ENCODE data around the gene FRS2.
"Not testable (repeated sequence)": the region's sequence is repeated elsewhere in the genome, so short reads cannot be mapped to it uniquely, and the experiment has no call there.

Gene FRS2

DNA sequence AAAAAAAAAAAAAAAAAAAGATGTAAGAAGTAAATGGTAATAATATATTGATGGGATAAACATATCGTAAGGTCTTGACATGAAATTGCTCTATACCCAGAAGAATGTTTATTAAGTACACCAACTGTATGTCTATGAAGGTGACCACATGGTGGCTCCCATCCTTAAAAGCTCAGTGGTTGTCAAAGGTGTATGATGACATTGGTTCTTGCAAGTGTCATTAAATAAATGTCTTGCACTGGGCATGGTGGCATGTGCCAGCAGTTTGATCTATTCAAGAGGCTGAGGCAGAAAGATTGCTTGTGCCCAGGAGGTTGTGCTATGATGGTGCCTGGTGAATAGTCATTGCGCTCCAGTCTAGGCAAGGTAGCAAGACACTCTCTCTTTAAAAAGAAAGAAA is 125.5 kb downstream of the FRS2 start:
- DNase-seq, result no peak

DNA sequence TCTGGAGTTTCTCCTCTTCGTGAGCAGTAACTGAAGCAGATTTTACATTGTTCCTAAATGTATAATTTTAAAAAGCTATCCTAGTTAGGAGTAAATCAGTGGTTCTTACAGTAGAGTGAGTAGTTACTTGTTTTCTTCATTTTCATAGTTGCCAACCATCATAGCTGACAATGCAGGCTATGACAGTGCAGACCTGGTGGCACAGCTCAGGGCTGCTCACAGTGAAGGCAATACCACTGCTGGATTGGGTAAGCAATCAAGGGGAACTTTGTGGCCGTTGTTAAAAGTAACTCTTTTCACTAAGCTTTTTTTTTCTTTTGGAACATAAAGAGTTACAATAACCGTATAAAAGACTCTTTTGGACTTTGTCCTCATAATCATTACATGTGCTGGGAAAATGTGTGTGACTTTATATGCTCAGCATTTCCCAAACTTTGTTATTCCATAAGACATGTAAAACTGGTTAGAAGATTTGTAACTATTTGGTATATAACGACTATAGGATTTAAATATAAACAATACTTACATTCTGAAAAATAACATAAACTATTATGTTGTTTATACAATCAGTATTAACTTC is 128.1 kb downstream of the FRS2 start:
- DNase-seq, result no peak

DNA sequence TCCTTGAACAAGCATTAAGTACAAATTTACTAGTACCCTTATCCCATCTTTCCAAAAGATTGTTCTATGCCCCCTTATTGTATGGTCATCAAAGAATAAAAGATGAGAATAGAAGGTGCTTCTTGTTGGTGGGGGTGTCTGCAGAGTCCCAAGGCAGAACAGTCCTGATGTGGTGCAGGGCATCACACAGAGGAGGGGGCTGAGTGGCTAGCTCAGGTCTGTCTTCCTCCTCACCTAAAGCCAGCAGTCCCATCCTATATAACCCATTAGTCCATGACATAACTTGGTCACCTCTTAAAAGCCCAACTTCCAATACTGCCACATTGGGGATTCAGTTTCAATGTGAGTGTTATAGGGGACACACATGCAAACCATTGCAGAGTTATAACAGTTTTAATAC is 130.6 kb downstream of the FRS2 start:
- no peak for DNase-seq

DNA sequence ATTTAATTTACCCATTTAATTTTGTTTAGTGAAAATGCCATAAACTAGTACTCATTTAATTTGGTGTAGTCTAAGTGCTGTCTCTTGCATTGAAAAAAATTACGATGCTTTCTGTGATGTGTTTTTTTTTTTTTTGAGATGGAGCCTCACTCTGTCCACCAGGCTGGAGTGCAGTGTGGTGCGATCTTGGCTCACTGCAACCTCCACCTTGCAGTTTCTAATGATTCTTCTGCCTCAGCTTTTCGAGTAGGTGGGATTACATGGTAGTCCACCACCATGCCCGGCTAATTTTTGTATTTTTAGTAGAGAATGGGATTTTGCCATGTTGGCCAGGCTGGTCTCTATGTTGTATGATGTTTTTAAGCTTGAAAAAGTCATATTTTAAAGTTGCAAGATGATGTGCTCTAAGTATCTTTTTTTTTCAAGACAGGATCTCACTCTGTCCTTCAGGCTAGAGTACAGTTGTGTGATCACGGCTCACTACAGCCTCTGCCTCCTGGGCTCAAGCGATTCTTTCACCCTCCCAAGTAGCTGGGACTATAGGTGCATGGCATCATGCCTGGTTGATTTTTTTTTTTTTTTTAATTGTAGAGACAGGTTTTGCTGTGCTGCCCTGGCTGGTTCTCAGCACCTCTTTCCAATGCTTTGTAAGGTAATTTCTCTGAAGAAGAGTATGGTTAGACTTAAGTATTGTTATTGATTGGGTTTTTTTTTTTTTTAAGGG is 131.9 kb downstream of the FRS2 start:
- DNase-seq, result no peak

DNA sequence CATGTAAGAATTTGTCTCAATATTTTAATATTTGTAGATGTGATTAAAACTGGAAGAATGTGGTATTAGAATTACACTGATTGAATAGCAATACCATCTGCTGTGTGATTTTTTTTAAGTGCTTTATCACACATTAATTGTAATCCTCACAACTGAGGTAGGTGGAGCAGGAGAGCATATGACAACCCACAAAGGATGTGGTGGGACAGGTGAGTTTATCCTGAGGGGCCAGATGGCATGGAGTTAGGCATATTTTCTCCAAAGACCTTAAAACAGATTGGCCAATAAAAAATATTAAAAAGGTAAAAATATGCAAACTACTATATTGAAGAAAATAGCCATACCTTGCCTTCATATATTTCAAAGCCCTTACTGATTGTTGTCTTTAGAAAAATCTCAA is 132.8 kb downstream of the FRS2 start:
- no peak for DNase-seq

DNA sequence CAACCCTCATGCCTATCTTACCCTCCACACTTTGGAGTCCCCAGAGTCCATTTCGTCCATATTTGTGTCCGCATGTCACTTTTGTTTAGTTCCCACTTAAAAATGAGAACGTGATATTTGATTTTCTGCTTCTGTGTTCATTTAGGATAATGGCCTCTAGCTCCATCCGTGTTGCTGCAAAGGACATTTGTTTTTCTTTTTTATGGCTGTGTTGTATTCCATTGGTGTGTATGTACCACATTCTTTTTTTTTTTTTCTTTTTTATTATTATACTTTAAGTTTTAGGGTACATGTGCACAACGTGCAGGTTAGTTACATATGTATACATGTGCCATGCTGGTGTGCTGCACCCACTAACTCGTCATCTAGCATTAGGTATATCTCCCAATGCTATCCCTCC is 133.4 kb downstream of the FRS2 start:
- not testable (repeated sequence) for DNase-seq

DNA sequence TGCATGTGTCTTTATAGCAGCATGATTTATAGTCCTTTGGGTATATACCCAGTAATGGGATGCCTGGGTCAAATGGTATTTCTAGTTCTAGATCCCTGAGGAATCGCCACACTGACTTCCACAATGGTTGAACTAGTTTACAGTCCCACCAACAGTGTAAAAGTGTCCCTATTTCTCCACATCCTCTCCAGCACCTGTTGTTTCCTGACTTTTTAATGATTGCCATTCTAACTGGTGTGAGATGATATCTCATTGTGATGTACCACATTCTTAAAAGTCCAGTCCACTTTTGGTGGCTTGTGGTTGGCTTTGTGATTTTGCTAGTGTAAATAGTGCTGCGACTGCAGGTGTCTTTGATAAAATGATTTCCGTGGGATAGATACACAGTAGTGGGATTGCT is 134.1 kb downstream of the FRS2 start:
- not testable (repeated sequence) for DNase-seq

DNA sequence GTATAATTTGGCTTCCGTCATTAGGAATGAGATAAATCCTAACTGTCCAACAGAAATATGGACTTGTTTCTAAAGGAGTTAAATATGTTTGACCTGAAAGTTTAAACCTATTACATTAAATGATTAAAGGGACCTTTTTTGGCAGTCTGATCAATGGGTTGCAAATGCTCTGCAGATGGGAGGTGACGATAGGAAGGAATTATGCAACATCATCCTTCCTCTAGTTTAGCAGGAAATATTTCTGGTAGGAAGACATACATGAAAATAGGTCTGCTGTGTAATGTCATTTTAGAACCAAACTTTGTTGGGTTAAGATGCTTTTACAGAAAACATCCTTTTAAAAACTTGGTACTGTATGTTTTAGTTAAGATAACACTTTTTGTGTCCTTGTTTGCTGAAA is 137.9 kb downstream of the FRS2 start:
- no peak for DNase-seq

DNA sequence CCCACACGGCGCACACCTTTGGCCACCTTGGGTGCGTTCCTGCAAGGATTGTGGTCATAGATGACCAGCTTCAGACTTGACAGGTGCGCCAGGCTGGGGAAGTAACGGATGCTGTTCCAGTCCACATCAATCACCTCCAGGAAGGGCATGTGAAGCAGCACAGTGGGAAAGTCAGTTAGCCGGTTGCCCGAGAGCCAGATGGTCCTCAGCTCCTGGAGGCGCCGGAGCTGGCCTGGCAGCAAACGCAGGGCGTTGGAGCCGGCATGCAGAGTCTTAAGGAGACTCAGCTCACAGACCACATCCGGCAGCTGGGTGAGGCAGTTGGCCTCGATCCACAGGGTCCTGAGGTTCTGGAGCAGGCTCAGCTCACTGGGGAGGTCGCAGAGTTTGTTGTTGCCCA is 139.9 kb downstream of the FRS2 start:
- no peak for DNase-seq

DNA sequence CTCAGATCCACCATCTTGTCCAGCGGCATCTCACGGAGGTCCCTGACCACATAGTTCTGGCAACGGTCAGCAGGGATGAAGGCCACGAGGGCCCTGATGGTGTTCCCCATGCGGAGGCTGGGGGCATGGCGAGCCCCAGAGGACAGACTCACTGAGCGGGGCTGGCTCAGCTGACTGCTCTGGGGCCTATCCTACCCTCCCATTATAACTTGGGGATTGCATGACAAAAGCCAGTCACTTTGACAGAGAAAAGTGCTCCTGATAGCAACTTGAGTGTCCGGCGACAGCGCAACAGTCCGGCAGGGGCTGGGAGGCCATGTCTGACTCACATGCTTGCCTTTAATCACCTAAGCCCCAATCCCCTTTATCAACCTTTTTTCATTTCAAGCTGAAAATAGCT is 140.5 kb downstream of the FRS2 start, which contains the start of gene LRRC10:
Gene LRRC10, minus strand, starts transcription at position 179 of the 400 bp plus-strand sequence. Its CDS starts 69 bp downstream, at position 110.
- DNase-seq, result no peak

DNA sequence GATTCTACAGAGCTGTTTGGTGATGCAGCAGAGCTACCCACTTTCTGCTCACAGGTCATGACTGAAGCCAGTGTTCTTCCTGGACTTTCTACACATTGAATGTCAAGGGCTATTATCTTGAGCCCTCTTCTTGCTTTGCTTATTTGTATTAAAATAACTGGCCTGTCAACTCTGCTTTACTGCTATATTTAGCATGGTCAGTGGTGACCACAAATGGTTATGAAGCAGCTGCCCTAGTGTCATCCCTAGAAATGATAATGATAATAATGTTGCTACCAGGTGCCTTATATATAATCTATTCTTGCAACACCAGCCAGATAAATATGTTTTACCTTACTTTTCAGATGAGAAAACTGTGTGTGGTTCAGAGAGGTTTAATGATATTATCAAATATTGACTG is 143.2 kb downstream of the FRS2 start:
- no peak for DNase-seq

DNA sequence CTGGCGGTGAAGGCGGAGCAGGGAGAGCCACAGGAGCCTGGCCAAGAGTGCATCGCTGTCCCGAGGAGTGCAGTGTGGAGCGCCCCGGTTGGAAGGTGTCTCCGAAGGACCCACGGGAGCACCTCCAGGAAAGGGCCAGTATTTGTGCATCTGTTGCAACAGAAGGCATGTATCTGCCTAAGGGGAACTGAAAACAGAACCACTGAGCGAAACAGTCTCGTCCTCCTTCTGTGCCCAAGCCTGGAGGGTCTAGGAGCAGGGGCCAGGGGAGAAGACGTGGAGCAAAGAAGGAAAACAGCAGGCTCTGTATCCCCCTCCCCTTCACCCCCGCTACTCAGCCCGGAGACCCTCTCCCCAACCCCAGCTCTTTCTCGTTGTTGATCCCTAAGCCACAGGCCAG is 145.8 kb downstream of the FRS2 start:
- no peak for DNase-seq

DNA sequence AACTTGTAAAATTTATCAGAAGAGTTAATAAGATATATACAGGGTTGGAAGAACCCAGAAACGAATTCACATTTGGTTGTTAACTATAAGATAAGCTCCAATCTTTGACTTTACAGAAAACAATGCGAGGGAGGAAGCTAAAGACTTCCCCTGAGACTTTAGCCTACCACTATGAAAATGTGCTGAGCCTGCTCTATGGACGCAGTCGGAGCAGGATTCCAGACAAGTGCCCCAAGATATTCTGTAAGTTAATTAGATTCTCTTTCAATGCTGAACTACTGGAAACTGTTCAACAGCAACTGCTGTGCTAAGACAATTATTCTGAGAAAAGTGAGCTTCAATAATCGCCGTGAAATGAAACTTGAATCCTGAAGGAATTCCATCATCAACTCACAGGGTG is 148.9 kb downstream of the FRS2 start:
- DNase-seq, result no peak

DNA sequence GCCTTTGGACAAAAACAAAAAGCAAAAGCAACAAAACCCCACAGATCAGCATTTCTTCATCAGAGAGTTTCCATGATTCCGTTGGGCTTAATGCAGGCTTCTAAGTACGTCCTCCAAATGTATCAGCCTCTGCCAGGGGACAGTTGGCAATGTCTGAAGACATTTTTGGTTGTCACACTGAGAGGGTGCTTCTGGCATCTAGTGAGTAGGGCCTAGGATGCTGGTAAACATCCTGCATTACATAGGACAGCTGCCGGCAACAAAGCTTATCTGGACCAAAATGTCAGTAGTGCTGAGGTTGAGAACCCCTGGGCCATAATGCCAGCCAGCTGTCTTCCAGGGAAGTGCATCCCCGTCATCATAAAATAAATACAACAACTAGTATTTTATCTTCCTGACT is 149.9 kb downstream of the FRS2 start:
- DNase-seq, result no peak

DNA sequence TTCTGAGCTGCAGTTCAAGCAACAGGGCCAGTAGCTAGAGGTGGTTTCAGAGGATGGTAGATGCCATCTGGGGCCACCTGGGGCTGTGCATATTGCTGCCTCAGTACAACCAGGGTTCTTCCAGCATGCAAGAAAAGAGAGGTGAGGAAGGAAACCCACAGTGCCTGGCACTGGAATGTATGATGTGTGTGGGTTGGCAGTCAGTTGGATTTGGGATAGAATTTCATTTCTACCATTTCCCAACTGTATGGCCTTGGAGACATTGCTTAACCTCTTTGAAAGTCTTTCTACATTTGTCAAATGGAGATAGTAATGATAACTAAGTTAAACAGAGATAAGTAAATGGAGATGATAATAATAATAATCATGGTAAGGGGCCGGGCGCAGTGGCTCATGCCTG is 150.7 kb downstream of the FRS2 start:
- DNase-seq, result no peak

DNA sequence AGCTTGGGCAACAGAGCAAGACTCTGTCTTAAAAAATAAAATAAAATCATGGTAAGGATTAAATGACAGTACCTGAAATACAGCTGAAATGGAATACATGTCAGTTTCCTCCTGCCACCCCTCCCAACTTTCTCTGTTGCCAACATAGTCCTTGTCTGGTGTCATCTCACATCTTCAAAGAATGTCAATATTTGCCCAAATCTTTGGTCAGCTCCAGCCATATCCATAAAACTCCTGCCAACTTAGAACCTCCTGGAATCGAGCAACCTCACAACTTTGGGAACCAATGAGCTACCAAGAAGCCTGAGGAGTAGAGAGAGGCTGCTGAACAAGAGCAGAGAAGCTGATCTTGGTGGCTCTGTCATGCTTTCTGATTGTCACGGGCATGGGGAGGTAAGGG is 151.4 kb downstream of the FRS2 start:
- no peak for DNase-seq

DNA sequence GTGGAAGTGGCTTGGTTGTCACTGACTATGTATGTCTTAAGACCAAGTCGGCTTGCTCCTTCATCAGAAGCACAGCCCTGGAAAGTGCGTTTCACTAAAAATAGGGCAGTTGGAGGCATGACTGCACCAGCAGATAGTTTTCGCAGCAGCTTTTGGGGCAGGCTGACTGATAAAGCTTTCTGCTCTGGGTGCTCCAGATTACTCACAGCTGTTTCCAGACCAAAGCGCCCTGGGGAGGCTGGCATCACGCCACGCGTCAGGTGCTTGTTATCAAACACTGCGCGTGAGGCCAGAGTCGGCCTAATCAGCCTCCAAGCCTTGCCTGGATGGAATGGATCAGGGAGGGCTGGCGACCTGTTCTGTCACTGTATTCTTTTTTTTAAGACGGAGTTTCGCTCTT is 153.8 kb downstream of the FRS2 start:
- DNase-seq, result no peak

DNA sequence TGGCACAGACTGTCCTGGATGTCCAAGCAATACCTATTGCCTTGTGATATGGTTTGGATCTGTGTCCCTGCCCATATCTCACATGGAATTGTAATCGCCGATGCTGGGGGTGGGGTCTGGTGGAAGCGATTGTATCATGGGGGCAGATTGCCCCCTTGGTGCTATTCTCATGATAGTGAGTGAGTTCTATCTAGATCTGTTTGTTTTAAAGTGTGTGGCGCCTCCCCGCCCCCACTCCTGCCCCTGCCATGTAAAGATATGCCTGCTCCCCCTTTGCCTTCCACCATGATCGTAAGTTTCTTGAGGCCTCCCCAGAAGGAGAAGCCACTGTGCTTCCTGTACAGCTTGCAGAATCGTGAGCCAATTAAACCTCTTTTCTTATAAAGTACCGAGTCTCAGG is 157.3 kb downstream of the FRS2 start:
- no peak for DNase-seq

All from NCI-H510A treated with DMSO at 0.1 percent for 48 hours (cell line).